ENCODE results near the gene UTS2B. TPM values are rescaled to one million over a fixed set of nuclear protein-coding genes. Genes with fewer than 3 reads are reported as not detected.
A peak's percentile ranks its signal among the peaks of the same experiment; 100 is the strongest.

UTS2B gene
- total and polyA plus RNA-seq, 8 donors = 0.09 to 0.35 (median 0.26) TPM; not detected in 3

GRCh38 chr3:191296041-191296541 lies 34.2 kb downstream of the UTS2B start:
- H3K36me3 ChIP-seq = no peaks in the 10 kb centered on the region
- FAIRE-seq = no peak
- H3K4me1 ChIP-seq = no peaks in the 10 kb centered on the region
- DNase-seq = no peak
- no peaks in the 10 kb centered on the region for H3K27me3 ChIP-seq
- H3K27ac ChIP-seq = no peak overlapping the region
- no peak for ATAC-seq
- intact Hi-C loops (cut with DNase I) = no loop called here
- no peaks in the 10 kb centered on the region for H3K9me3 ChIP-seq
- no peak overlapping the region for H3K4me3 ChIP-seq
- WGBS, 2 donors = 44 to 56% methylated on average over 4 of the region's 4 CpGs
- TF ChIP-seq CTCF (IDR thresholded peaks at IDR 0.05) = no peak

GRCh38 chr3:191294291-191294690 lies 36.0 kb downstream of the UTS2B start:
- ATAC-seq = no peak

GRCh38 chr3:191292243-191293015 lies 37.9 kb downstream of the UTS2B start:
- H3K27me3 ChIP-seq = no peaks in the 10 kb centered on the region
- H3K9me3 ChIP-seq = no peaks in the 10 kb centered on the region
- FAIRE-seq = peak; percentile 51
- no peak overlapping the region for H3K4me3 ChIP-seq
- no peak overlapping the region for H3K27ac ChIP-seq
- intact Hi-C loops (cut with DNase I) = no loop called here
- no peaks in the 10 kb centered on the region for H3K4me1 ChIP-seq
- no peak for DNase-seq
- no peak for TF ChIP-seq CTCF (IDR thresholded peaks at IDR 0.05)
- WGBS, 2 donors = 63 to 67% methylated on average over 5 of the region's 5 CpGs
- H3K36me3 ChIP-seq = no peaks in the 10 kb centered on the region
- ATAC-seq = no peak

More at GRCh38 chr3:191294291-191294690, 36.0 kb downstream of the UTS2B start:
- Histone ChIP-seq H3K9me3 (no peaks in the 10 kb centered on the region), H3K36me3 (no peaks in the 10 kb centered on the region), H3K27me3 (no peaks in the 10 kb centered on the region), H3K4me3 (no peak overlapping the region), H3K27ac (no peak overlapping the region), H3K4me1 (no peaks in the 10 kb centered on the region)
- no peak for FAIRE-seq
- intact Hi-C loops (cut with DNase I) = no loop called here
- TF ChIP-seq CTCF (IDR thresholded peaks at IDR 0.05) = no peak
- WGBS, 2 donors = 86% methylated on average over 1 of the region's 1 CpG
- no peak for DNase-seq

- TF ChIP-seq CTCF (IDR thresholded peaks at IDR 0.05) = no peak
- H3K36me3 ChIP-seq = no peaks in the 10 kb centered on the region
- no peak overlapping the region for H3K4me3 ChIP-seq
- ATAC-seq (no peak), FAIRE-seq (no peak), DNase-seq (no peak)
- intact Hi-C loops (cut with DNase I) = no loop called here
- no peaks in the 10 kb centered on the region for H3K27me3 ChIP-seq
- 59 to 66% methylated on average over 4 of the region's 4 CpGs for WGBS, 2 donors
- no peak overlapping the region for H3K27ac ChIP-seq
- H3K9me3 ChIP-seq = no peaks in the 10 kb centered on the region
- no peaks in the 10 kb centered on the region for H3K4me1 ChIP-seq
Measured at GRCh38 chr3:191290311-191291025, 39.9 kb downstream of the UTS2B start.
